Uterus (tissue), 4 donors: Measurements from ENCODE around the gene RPIA. TPM values are rescaled to one million over a fixed set of nuclear protein-coding genes. Genes with fewer than 3 reads are reported as not detected.
A peak's percentile ranks its signal among the peaks of the same experiment; 100 is the strongest.

Experiments used
- DNase-seq, 2 donors: peaks; one replicate each; pipeline ENCODE4 v3.0.0-alpha.2; 2019 to 2020
- H3K27ac ChIP-seq, 2 donors: fragments of 200-600 bp; sonication (generic); 1 replicate in 1 of 2; 2 replicates in 1 of 2; pipeline ENCODE4 v1.5.1; 2016 to 2018
- H3K27me3 ChIP-seq, 2 donors: fragments of 200-600 bp; sonication (generic); one replicate each; pipeline ENCODE4 v1.5.1; 2018 to 2019; ENCODE audit warnings: control low read depth in 1 of 2
- H3K36me3 ChIP-seq, 2 donors: fragments of 200-600 bp; sonication (generic); one replicate each; pipeline ENCODE4 v1.5.1; 2019; ENCODE audit warnings: control low read depth in 1 of 2
- H3K4me1 ChIP-seq, 2 donors: fragments of 200-600 bp; sonication (generic); one replicate each; pipeline ENCODE4 v1.5.1; 2018 to 2019; ENCODE audit warnings: control low read depth in 1 of 2
- H3K4me3 ChIP-seq, 2 donors: fragments of 200-600 bp; sonication (generic); 1 replicate in 1 of 2; 2 replicates in 1 of 2; pipeline ENCODE4 v1.5.1; 2018 to 2019; ENCODE audit warnings: mild to moderate bottlenecking in 1 of 2
- H3K9me3 ChIP-seq, 2 donors: fragments of 200-600 bp; sonication (generic); one replicate each; pipeline ENCODE4 v1.5.1; 2019; ENCODE audit warnings: control low read depth in 1 of 2
- CTCF ChIP-seq, 4 experiments: fragments of 200-600 bp in 2 of 4; fragments of 450-650 bp in 2 of 4; sonication (generic) in 2 of 4; IDR thresholded peaks; one replicate each; pipeline ENCODE4 v1.5.1; 2016 to 2019; ENCODE audit warnings: antibody characterized with exemption in 4 of 4, mild to moderate bottlenecking in 2 of 4, moderate library complexity in 1 of 4
- POLR2A ChIP-seq, 2 donors: fragments of 450-650 bp; IDR thresholded peaks; one replicate each; pipeline ENCODE4 v1.6.1; 2016; ENCODE audit warnings: antibody characterized with exemption in 2 of 2, mild to moderate bottlenecking in 1 of 2, moderate library complexity in 1 of 2
- intact Hi-C: fragments of 100-400 bp; cut with DNase I; formaldehyde crosslinking; loops from one replicate; pipeline ENCODE4 v1.15.1; 2023; ENCODE audit warnings: low total_unique reads
- total RNA-seq, 4 donors: library from RNA; depleted of rRNA in 3 of 4; stranded (reverse); fragments of >200 nt in 3 of 4; gene quantifications; one replicate each; pipeline versions ENCODE4 v1.1.0 to v1.2.4, GENCODE V29; 2014 to 2023
- donor health status: DM: yes; HTN: yes; CAD: no.

The RPIA gene
- total RNA-seq, 4 donors from 2014 or later = 0.29 to 19.4 (median 8.8) TPM

DNA sequence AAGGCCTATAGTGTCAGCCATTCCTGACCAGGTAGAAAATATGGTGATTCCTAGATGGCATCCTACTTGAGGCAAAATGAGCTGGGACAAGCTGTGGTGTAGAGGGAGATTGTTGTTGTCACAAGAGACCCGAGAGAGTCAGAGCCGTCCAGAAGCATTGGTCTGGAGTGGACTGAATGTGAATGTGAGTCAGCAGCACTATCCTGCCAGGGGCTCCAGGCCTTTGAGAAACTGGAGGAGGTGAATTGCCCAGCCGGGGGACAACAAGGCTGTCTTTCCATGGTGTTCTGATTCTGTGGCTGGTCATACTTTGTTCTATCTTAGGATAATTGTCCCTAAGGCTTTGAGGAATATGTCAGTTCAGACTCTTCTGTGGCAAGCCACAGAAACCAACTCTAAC lies 34.8 kb upstream of the RPIA start:
- Histone ChIP-seq H3K4me3 (no peak overlapping the region), H3K4me1 (no peaks in the 10 kb centered on the region), H3K36me3 (no peaks in the 10 kb centered on the region), H3K27me3 (no peaks in the 10 kb centered on the region), H3K9me3 (no peaks in the 10 kb centered on the region), H3K27ac (no peak overlapping the region)
- DNase-seq = no peak
- no peak for TF ChIP-seq CTCF (IDR thresholded peaks at IDR 0.05)
- no peak for TF ChIP-seq POLR2A (IDR thresholded peaks at IDR 0.05)
- intact Hi-C loops = no loop called here

DNA sequence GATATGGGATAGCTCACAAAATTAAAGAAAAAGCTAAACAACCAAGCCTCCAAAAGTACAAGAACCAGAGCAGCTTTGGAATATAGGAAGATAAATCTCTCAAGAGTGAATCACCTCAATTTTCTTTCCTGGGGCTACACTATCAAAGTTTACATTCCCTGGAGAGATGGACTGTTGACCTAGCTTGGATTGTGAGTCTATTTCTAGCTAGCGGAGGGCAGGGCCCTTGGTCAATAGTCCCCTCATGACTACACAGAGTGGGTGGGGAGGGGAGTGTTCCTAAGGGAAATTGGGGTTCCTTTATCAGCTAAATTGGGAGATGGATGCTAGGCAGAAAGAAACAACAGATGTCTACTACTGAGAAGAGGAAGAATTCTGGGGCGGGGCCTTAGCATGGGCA lies 34.3 kb upstream of the RPIA start:
- no peaks in the 10 kb centered on the region for H3K9me3 ChIP-seq
- H3K36me3 ChIP-seq = no peaks in the 10 kb centered on the region
- no peaks in the 10 kb centered on the region for H3K4me1 ChIP-seq
- TF ChIP-seq CTCF (IDR thresholded peaks at IDR 0.05) (no peak), POLR2A (IDR thresholded peaks at IDR 0.05) (no peak)
- intact Hi-C loops = no loop called here
- no peak for DNase-seq
- H3K27me3 ChIP-seq = no peaks in the 10 kb centered on the region
- no peak overlapping the region for H3K27ac ChIP-seq
- no peak overlapping the region for H3K4me3 ChIP-seq

- no peak for DNase-seq
- TF ChIP-seq POLR2A (IDR thresholded peaks at IDR 0.05) = no peak
- TF ChIP-seq CTCF (IDR thresholded peaks at IDR 0.05) = no peak
- H3K27ac ChIP-seq = no peak overlapping the region
- H3K4me1 ChIP-seq = no peaks in the 10 kb centered on the region
- intact Hi-C loops = no loop called here
- H3K9me3 ChIP-seq = no peaks in the 10 kb centered on the region
- no peaks in the 10 kb centered on the region for H3K27me3 ChIP-seq
- H3K36me3 ChIP-seq = no peaks in the 10 kb centered on the region
- H3K4me3 ChIP-seq = no peak overlapping the region
Measured at GRCh38 chr2:88658326-88658725, 33.1 kb upstream of the RPIA start.

DNA sequence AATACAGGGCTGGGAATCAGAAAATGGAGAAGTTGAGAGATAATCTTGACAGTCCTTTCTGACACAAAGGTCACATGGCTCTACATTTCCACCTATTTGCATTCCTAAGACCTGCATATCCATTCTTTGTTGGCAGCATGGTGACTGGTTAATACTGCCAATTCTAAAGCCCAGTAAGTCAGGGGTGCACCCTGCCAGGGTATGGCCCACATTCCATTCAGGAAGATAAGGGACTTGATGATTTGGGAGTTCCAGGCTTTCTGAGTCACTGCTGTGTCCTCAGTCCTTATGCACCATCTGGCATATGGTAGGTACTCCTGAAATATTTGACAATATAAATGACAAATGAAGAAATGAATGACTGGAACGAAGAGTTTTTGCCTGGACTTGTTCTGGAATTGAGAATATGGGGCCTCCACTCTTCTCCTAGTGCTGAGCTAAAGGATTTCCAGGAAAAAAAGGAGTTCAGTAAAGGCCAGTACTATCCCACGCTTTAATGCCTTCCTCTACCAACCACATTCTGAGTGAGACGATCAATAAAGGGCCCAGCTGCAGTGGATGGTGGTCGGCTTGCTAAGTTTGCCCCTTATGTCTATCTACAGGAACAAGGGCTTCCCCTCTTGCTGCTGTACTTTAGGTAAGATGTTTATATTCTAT lies 32.5 kb upstream of the RPIA start:
- Histone ChIP-seq H3K4me3 (no peak overlapping the region), H3K27ac (peak overlapping the region; percentile 46 to 47)
- DNase-seq = no peak

GRCh38 chr2:88659538-88659915 lies 31.9 kb upstream of the RPIA start:
- no peaks in the 10 kb centered on the region for H3K9me3 ChIP-seq
- no peak for TF ChIP-seq POLR2A (IDR thresholded peaks at IDR 0.05)
- no peak for TF ChIP-seq CTCF (IDR thresholded peaks at IDR 0.05)
- peak in 1 of 2 donors; percentile 27 for DNase-seq
- H3K36me3 ChIP-seq = no peaks in the 10 kb centered on the region
- H3K4me1 ChIP-seq = no peaks in the 10 kb centered on the region
- no peaks in the 10 kb centered on the region for H3K27me3 ChIP-seq
- intact Hi-C loops = no loop called here
- no peak overlapping the region for H3K4me3 ChIP-seq
- peak overlapping the region; percentile 46 to 47 for H3K27ac ChIP-seq

More for the DNA sequence above, 32.5 kb upstream of the RPIA start:
- TF ChIP-seq CTCF (IDR thresholded peaks at IDR 0.05) (no peak), POLR2A (IDR thresholded peaks at IDR 0.05) (no peak)
- no peaks in the 10 kb centered on the region for H3K9me3 ChIP-seq
- intact Hi-C loops = no loop called here
- no peaks in the 10 kb centered on the region for H3K4me1 ChIP-seq
- no peaks in the 10 kb centered on the region for H3K27me3 ChIP-seq
- H3K36me3 ChIP-seq = no peaks in the 10 kb centered on the region
